Astrocyte (in vitro differentiated cells and primary cell): ENCODE results near the gene SLC18A3. TPM values are rescaled to one million over a fixed set of nuclear protein-coding genes. Genes with fewer than 3 reads are reported as not detected.

ENCODE experiments used
- DNase-seq: peaks from one replicate; pipeline ENCODE4 v3.0.0-alpha.2; 2010; ENCODE audit warnings: low read depth
- FAIRE-seq: peaks from 2 replicates; lab custom pipeline; 2011; peaks lifted over from hg19 to GRCh38; lab: Jason Lieb, UNC
- H2AFZ ChIP-seq: 2 replicates; pipeline ENCODE4 v1.6.0; 2012; ENCODE audit warnings: low read depth, low read length, inconsistent platforms
- H3K27ac ChIP-seq: 2 replicates; pipeline ENCODE4 v1.5.1; 2011; ENCODE audit warnings: low read depth, low read length, inconsistent platforms
- H3K27me3 ChIP-seq: 2 replicates; pipeline ENCODE4 v1.6.0; 2011; ENCODE audit warnings: low read length, inconsistent platforms; ENCODE audit not compliant: insufficient read depth
- H3K36me3 ChIP-seq: 2 replicates; pipeline ENCODE4 v1.5.1; 2011; ENCODE audit warnings: low read length, inconsistent platforms; ENCODE audit not compliant: insufficient read depth
- H3K4me1 ChIP-seq: 2 replicates; pipeline ENCODE4 v1.5.1; 2011; ENCODE audit warnings: low read length, inconsistent platforms; ENCODE audit not compliant: insufficient read depth
- H3K4me2 ChIP-seq: 2 replicates; pipeline ENCODE4 v1.6.0; 2012; ENCODE audit warnings: low read length, inconsistent platforms
- H3K4me3 ChIP-seq: 2 replicates; pipeline ENCODE4 v1.5.1; 2011; ENCODE audit warnings: low read depth, mild to moderate bottlenecking, low read length, inconsistent platforms; ENCODE audit not compliant: insufficient read depth
- H3K79me2 ChIP-seq: 2 replicates; pipeline ENCODE4 v1.6.0; 2012; ENCODE audit warnings: mild to moderate bottlenecking, low read length, inconsistent platforms; ENCODE audit not compliant: insufficient read depth
- H3K9ac ChIP-seq: 2 replicates; pipeline ENCODE4 v1.6.0; 2012; ENCODE audit warnings: mild to moderate bottlenecking, low read length, inconsistent platforms
- H3K9me3 ChIP-seq: 2 replicates; pipeline ENCODE4 v1.5.1; 2012; ENCODE audit warnings: low read depth, mild to moderate bottlenecking, low read length, inconsistent platforms; ENCODE audit not compliant: insufficient read depth
- H4K20me1 ChIP-seq: 2 replicates; pipeline ENCODE4 v1.6.0; 2012; ENCODE audit warnings: low read length, inconsistent platforms; ENCODE audit not compliant: insufficient read depth
- H3K27ac Mint-ChIP-seq: one replicate; pipeline ENCODE4 v1.8.0; 2021; ENCODE audit warnings: mild to moderate bottlenecking, mixed read lengths; ENCODE audit not compliant: unreplicated experiment
- H3K27me3 Mint-ChIP-seq: one replicate; pipeline ENCODE4 v1.8.0; 2021; ENCODE audit warnings: low read depth, mixed read lengths; ENCODE audit not compliant: unreplicated experiment
- H3K36me3 Mint-ChIP-seq: one replicate; pipeline ENCODE4 v1.8.0; 2021; ENCODE audit warnings: low read depth, mixed read lengths; ENCODE audit not compliant: unreplicated experiment
- H3K4me1 Mint-ChIP-seq: one replicate; pipeline ENCODE4 v1.8.0; 2021; ENCODE audit warnings: low read depth, mixed read lengths; ENCODE audit not compliant: unreplicated experiment
- H3K4me3 Mint-ChIP-seq: one replicate; pipeline ENCODE4 v1.8.0; 2021; ENCODE audit warnings: mild to moderate bottlenecking, moderate library complexity, mixed read lengths; ENCODE audit not compliant: unreplicated experiment
- H3K9me3 Mint-ChIP-seq: one replicate; pipeline ENCODE4 v1.8.0; 2021; ENCODE audit warnings: mild to moderate bottlenecking, mixed read lengths; ENCODE audit not compliant: unreplicated experiment
- EZH2 ChIP-seq: IDR thresholded peaks from 2 replicates; pipeline ENCODE4 v1.6.1; 2012; ENCODE audit warnings: mild to moderate bottlenecking, low read length, inconsistent platforms; ENCODE audit not compliant: insufficient read depth
- total RNA-seq: library from RNA; stranded (reverse); gene quantifications from 2 replicates; pipeline ENCODE4 v1.2.1, GENCODE V29; 2021
- TF ChIP-seq, protein P1 (sequence below): IDR thresholded peaks from 2 replicates; pipeline ENCODE4 v1.5.1; 2011; ENCODE audit warnings: low read depth, mild to moderate bottlenecking, inconsistent platforms, low read length, moderate library complexity; ENCODE audit not compliant: insufficient read depth

The SLC18A3 gene
- total RNA-seq, 1 donor from 2014 or later, result 4.6 TPM

DNA sequence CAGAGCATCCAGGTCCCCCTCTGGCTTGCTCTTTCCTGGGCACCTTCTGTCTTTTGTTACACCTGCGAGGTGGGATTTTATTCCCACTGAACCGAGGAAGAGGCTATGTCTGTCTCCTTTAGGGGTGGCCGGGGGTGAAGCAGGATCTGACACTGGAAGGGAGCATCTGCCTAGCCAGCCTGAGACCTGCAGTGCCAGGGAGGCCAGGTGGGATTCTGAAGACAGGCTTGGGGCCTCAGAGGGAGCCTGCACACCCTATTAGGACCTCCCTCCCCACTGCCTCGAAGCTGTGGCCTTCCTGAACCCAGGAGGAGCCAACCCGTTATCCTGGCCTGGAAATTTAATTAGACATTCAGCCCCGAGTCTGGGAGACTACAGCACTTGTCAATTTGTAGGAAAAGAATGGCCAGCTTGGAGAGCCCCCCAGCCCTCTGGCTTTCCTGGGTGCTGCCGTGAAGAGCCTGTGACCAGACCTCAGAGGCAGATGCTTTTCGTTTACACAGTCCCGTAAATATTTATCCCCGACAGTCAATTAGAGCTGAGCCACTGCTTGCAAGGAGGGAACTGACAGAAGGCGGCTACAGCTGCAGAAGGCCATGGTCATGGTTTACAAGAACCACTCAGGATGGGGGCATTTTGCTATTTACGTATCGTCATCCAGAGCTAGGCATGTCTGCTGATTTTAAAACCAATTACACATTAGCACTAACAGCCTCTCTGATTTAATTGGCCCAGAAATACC, 23.4 kb downstream of the SLC18A3 start:
- no peaks in the 10 kb centered on the region for H3K9me3 Mint-ChIP-seq
- no peaks in the 10 kb centered on the region for H4K20me1 ChIP-seq
- H3K9ac ChIP-seq, result no peak overlapping the region
- H3K27ac ChIP-seq, result no peak overlapping the region
- no peak overlapping the region for H3K4me3 ChIP-seq
- no peaks in the 10 kb centered on the region for H3K36me3 ChIP-seq
- no peak overlapping the region for H3K4me2 ChIP-seq
- H3K4me1 ChIP-seq, result no peaks in the 10 kb centered on the region
- no peak overlapping the region for H3K4me3 Mint-ChIP-seq
- DNase-seq (no peak), FAIRE-seq (no peak)
- no peaks in the 10 kb centered on the region for H3K36me3 Mint-ChIP-seq
- H3K4me1 Mint-ChIP-seq, result peaks cover 9% of the 10 kb centered on the region
- H3K27me3 ChIP-seq, result peaks cover 3% of the 10 kb centered on the region
- H3K79me2 ChIP-seq, result no peaks in the 10 kb centered on the region
- H3K27me3 Mint-ChIP-seq, result peaks cover 17% of the 10 kb centered on the region
- no peaks in the 10 kb centered on the region for H3K9me3 ChIP-seq
- TF ChIP-seq EZH2, result no peak
- TF ChIP-seq, protein P1, sequence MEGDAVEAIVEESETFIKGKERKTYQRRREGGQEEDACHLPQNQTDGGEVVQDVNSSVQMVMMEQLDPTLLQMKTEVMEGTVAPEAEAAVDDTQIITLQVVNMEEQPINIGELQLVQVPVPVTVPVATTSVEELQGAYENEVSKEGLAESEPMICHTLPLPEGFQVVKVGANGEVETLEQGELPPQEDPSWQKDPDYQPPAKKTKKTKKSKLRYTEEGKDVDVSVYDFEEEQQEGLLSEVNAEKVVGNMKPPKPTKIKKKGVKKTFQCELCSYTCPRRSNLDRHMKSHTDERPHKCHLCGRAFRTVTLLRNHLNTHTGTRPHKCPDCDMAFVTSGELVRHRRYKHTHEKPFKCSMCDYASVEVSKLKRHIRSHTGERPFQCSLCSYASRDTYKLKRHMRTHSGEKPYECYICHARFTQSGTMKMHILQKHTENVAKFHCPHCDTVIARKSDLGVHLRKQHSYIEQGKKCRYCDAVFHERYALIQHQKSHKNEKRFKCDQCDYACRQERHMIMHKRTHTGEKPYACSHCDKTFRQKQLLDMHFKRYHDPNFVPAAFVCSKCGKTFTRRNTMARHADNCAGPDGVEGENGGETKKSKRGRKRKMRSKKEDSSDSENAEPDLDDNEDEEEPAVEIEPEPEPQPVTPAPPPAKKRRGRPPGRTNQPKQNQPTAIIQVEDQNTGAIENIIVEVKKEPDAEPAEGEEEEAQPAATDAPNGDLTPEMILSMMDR, result no peak
- no peak overlapping the region for H2AFZ ChIP-seq
- H3K27ac Mint-ChIP-seq, result peak overlapping the region; percentile 82

DNA sequence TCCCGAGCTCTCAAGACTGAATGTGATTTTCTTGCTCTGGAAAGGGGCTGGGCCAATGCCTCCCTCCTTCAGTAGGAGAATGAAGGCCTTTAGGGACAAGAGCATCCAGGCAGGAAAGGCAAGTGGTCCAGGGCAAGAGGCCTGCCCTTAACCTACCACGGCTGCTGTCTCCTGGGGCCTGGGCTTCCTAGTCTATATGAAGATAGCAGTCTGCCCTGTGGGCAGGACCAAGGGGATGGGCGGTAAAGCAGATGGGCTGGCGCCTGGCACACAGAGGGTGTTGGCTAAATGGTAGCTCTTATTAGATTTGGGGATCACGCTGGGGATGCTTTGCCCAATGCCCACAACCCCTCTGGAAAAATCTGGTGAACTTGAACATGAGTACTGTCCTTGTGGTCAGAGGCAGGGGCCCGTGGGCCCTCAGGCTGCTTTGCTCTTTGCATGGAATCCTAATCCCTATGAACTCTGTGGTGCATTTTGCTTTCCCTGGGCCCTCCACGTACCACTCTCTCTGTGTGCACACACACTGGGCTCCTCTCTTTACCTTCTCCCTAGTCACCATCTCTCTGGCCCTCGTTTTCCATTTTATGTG, 24.1 kb downstream of the SLC18A3 start:
- H3K27me3 Mint-ChIP-seq, result peaks cover 17% of the 10 kb centered on the region
- H3K4me3 Mint-ChIP-seq, result no peak overlapping the region
- Histone ChIP-seq H3K9me3 (no peaks in the 10 kb centered on the region), H3K79me2 (no peaks in the 10 kb centered on the region), H2AFZ (no peak overlapping the region), H3K9ac (no peak overlapping the region), H3K4me2 (no peak overlapping the region), H3K4me3 (no peak overlapping the region), H3K36me3 (no peaks in the 10 kb centered on the region), H4K20me1 (no peaks in the 10 kb centered on the region), H3K27me3 (peaks cover 3% of the 10 kb centered on the region), H3K27ac (no peak overlapping the region), H3K4me1 (no peaks in the 10 kb centered on the region)
- TF ChIP-seq, protein P1, result no peak
- no peak for TF ChIP-seq EZH2
- H3K36me3 Mint-ChIP-seq, result no peaks in the 10 kb centered on the region
- DNase-seq (no peak), FAIRE-seq (no peak)
- H3K4me1 Mint-ChIP-seq, result peaks cover 9% of the 10 kb centered on the region
- no peaks in the 10 kb centered on the region for H3K9me3 Mint-ChIP-seq
- H3K27ac Mint-ChIP-seq, result no peak overlapping the region

DNA sequence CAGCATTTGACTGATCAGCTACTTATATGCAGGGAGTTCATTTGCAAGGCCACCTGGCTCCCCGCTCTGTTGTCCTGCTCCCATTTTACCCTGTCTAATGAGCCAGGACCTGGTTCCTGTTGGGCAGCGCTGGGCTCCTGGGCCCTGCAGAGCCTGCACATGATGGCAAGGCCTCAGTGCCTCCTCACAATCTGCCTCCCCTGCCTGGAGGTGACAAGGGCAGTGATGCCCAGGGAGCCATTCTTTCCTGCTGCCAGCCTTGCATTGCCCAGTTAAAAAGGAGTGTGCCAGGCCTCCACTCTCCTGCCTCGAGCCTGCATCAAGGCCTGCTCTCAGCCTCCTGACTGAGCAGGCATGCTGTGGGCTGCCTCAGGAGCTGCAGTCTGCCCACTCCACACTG, 32.2 kb downstream of the SLC18A3 start:
- no peak overlapping the region for H2AFZ ChIP-seq
- no peak overlapping the region for H3K9ac ChIP-seq
- TF ChIP-seq EZH2, result no peak
- TF ChIP-seq, protein P1, result no peak
- no peak overlapping the region for H3K4me3 Mint-ChIP-seq
- H3K36me3 ChIP-seq, result no peaks in the 10 kb centered on the region
- H3K9me3 Mint-ChIP-seq, result peaks cover 7% of the 10 kb centered on the region
- no peak overlapping the region for H3K27ac ChIP-seq
- H3K4me1 ChIP-seq, result no peaks in the 10 kb centered on the region
- H3K27me3 ChIP-seq, result no peaks in the 10 kb centered on the region
- H3K4me2 ChIP-seq, result no peak overlapping the region
- no peak overlapping the region for H3K4me3 ChIP-seq
- H3K36me3 Mint-ChIP-seq, result no peaks in the 10 kb centered on the region
- no peaks in the 10 kb centered on the region for H3K79me2 ChIP-seq
- no peaks in the 10 kb centered on the region for H4K20me1 ChIP-seq
- no peaks in the 10 kb centered on the region for H3K4me1 Mint-ChIP-seq
- no peak for FAIRE-seq
- H3K9me3 ChIP-seq, result no peaks in the 10 kb centered on the region
- H3K27me3 Mint-ChIP-seq, result peaks cover 62% of the 10 kb centered on the region
- no peak overlapping the region for H3K27ac Mint-ChIP-seq
- no peak for DNase-seq
